Caco-2 (cell line): Measurements from ENCODE around the gene MAPK4. TPM values are rescaled to one million over a fixed set of nuclear protein-coding genes. Genes with fewer than 3 reads are reported as not detected.

Experiments used
- BruUV-seq: library from RNA; stranded (reverse); fragments of 400-500 nt; replicated peaks from 2 replicates; lab custom pipeline; 2021; lab: Mats Ljungman, UMichigan
- CTCF ChIA-PET: fragments of 300-600 bp; sonication (Branson Sonifier 250); formaldehyde crosslinking; loops from one replicate; lab custom pipeline; 2022; ENCODE audit warnings: antibody characterized with exemption; lab: Charles Lee
- POLR2A ChIA-PET: fragments of 300-600 bp; sonication (Branson Sonifier 250); formaldehyde crosslinking; loops from one replicate; lab custom pipeline; 2022; ENCODE audit warnings: antibody characterized with exemption; lab: Charles Lee
- DNase-seq, 2 experiments: peaks; one replicate each; pipeline versions ENCODE4 v3.0.0 to v3.0.0-alpha.2; 2020 to 2022
- H3K27me3 ChIP-seq: replicated peaks from 2 replicates; pipeline ENCODE4 v1.6.0; 2011; ENCODE audit warnings: low read length; ENCODE audit not compliant: control insufficient read depth, insufficient read depth
- H3K36me3 ChIP-seq: 2 replicates; pipeline ENCODE4 v1.5.1; 2011; ENCODE audit warnings: low read length; ENCODE audit not compliant: control insufficient read depth, insufficient read depth
- H3K4me1 ChIP-seq: fragments of 250-450 bp; sonication (Bioruptor Pico); 2 replicates; pipeline ENCODE4 v1.5.1; 2020; ENCODE audit warnings: mild to moderate bottlenecking
- H3K4me3 ChIP-seq: 2 replicates; pipeline ENCODE4 v1.5.1; 2011; ENCODE audit warnings: low read depth, mild to moderate bottlenecking, control low read depth, low read length
- H3K9me3 ChIP-seq: fragments of 250-450 bp; sonication (Bioruptor Pico); 2 replicates; pipeline ENCODE4 v1.5.1; 2020; ENCODE audit warnings: mild to moderate bottlenecking, moderate library complexity
- H3K27ac Mint-ChIP-seq: one replicate; pipeline ENCODE4 v1.8.0; 2022; ENCODE audit warnings: mixed read lengths; ENCODE audit not compliant: unreplicated experiment
- H3K27me3 Mint-ChIP-seq: one replicate; pipeline ENCODE4 v1.8.0; 2022; ENCODE audit warnings: mixed read lengths; ENCODE audit not compliant: insufficient read depth, unreplicated experiment
- H3K36me3 Mint-ChIP-seq: one replicate; pipeline ENCODE4 v1.8.0; 2022; ENCODE audit warnings: mild to moderate bottlenecking, mixed read lengths; ENCODE audit not compliant: insufficient read depth, unreplicated experiment
- H3K4me1 Mint-ChIP-seq: one replicate; pipeline ENCODE4 v1.8.0; 2022; ENCODE audit warnings: low read depth, mixed read lengths; ENCODE audit not compliant: unreplicated experiment
- H3K4me3 Mint-ChIP-seq: one replicate; pipeline ENCODE4 v1.8.0; 2022; ENCODE audit warnings: mild to moderate bottlenecking, moderate library complexity, mixed read lengths; ENCODE audit not compliant: unreplicated experiment
- H3K9me3 Mint-ChIP-seq: one replicate; pipeline ENCODE4 v1.8.0; 2022; ENCODE audit warnings: mixed read lengths; ENCODE audit not compliant: unreplicated experiment
- intact Hi-C: fragments of 100-400 bp; cut with micrococcal nuclease; formaldehyde crosslinking; loops from one replicate; pipeline ENCODE4 v1.10.0; 2022; ENCODE audit not compliant: unreplicated experiment
- total RNA-seq: library from RNA; stranded (reverse); gene quantifications from 2 replicates; pipeline ENCODE4 v1.2.3, GENCODE V29; 2022
- TF ChIP-seq, protein P1 (sequence below), 2 experiments: fragments of 200-600 bp in 1 of 2; IDR thresholded peaks; 1 replicate in 1 of 2; 2 replicates in 1 of 2; pipeline versions ENCODE4 v1.5.1 to v1.8.0; 2011 to 2022; ENCODE audit warnings: antibody characterized with exemption in 1 of 2, control low read depth in 1 of 2, inconsistent platforms in 1 of 2, low read depth in 1 of 2, low read length in 1 of 2, mild to moderate bottlenecking in 1 of 2, moderate library complexity in 1 of 2; ENCODE audit not compliant: insufficient read depth in 1 of 2, severe bottlenecking in 1 of 2, unreplicated experiment in 1 of 2

MAPK4 gene
- total RNA-seq, 1 experiment from 2014 or later: 0.88 TPM

GRCh38 chr18:50619861-50620275 is 60.0 kb downstream of the MAPK4 start:
- Histone ChIP-seq H3K9me3 (no peaks in the 10 kb centered on the region), H3K27me3 (no peaks in the 10 kb centered on the region), H3K4me3 (no peak overlapping the region), H3K4me1 (no peaks in the 10 kb centered on the region), H3K36me3 (no peaks in the 10 kb centered on the region)
- Mint-ChIP-seq H3K36me3 (no peaks in the 10 kb centered on the region), H3K4me1 (no peaks in the 10 kb centered on the region), H3K9me3 (no peaks in the 10 kb centered on the region), H3K27me3 (no peaks in the 10 kb centered on the region), H3K4me3 (no peak overlapping the region), H3K27ac (no peak overlapping the region)
- DNase-seq: no peak
- ChIA-PET CTCF (no interaction called here), POLR2A (no interaction called here)
- TF ChIP-seq, protein P1, sequence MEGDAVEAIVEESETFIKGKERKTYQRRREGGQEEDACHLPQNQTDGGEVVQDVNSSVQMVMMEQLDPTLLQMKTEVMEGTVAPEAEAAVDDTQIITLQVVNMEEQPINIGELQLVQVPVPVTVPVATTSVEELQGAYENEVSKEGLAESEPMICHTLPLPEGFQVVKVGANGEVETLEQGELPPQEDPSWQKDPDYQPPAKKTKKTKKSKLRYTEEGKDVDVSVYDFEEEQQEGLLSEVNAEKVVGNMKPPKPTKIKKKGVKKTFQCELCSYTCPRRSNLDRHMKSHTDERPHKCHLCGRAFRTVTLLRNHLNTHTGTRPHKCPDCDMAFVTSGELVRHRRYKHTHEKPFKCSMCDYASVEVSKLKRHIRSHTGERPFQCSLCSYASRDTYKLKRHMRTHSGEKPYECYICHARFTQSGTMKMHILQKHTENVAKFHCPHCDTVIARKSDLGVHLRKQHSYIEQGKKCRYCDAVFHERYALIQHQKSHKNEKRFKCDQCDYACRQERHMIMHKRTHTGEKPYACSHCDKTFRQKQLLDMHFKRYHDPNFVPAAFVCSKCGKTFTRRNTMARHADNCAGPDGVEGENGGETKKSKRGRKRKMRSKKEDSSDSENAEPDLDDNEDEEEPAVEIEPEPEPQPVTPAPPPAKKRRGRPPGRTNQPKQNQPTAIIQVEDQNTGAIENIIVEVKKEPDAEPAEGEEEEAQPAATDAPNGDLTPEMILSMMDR (IDR thresholded peaks at IDR 0.05; ENCODE audit: insufficient read depth in 1 of 2, low read depth in 1 of 2, low read length in 1 of 2, severe bottlenecking in 1 of 2, unreplicated experiment in 1 of 2): no peak
- no TSS peak for BruUV-seq
- intact Hi-C loops: no loop called here

DNA sequence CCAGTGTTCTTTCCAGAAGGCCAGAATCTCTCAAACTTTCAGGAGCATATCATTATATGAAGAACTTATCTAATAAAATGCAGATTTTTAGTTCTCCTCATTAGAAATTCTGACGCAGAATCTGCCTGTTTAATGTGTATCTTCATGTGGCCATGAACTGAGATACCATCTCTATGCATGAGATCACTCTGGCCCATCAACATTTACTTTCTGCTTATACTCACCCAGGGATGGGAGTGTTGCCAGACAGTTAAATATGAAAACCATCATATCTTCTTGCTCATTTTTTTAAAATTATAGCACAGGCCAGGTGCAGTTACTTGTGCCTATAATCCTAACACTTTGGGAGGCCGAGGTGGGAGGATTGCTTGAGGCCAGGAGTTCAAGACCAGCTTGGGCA is 60.4 kb downstream of the MAPK4 start:
- TF ChIP-seq, protein P1 (IDR thresholded peaks at IDR 0.05; ENCODE audit: insufficient read depth in 1 of 2, low read depth in 1 of 2, low read length in 1 of 2, severe bottlenecking in 1 of 2, unreplicated experiment in 1 of 2): no peak
- no peaks in the 10 kb centered on the region for H3K4me1 Mint-ChIP-seq
- no peaks in the 10 kb centered on the region for H3K9me3 Mint-ChIP-seq
- H3K27me3 ChIP-seq: no peaks in the 10 kb centered on the region
- intact Hi-C loops: no loop called here
- no peaks in the 10 kb centered on the region for H3K9me3 ChIP-seq
- H3K36me3 ChIP-seq: no peaks in the 10 kb centered on the region
- CTCF ChIA-PET: no interaction called here
- no peak overlapping the region for H3K27ac Mint-ChIP-seq
- H3K4me1 ChIP-seq: no peaks in the 10 kb centered on the region
- H3K4me3 Mint-ChIP-seq: no peak overlapping the region
- DNase-seq: no peak
- no TSS peak for BruUV-seq
- no peaks in the 10 kb centered on the region for H3K36me3 Mint-ChIP-seq
- no peaks in the 10 kb centered on the region for H3K27me3 Mint-ChIP-seq
- H3K4me3 ChIP-seq: no peak overlapping the region
- POLR2A ChIA-PET: no interaction called here

- Mint-ChIP-seq H3K27ac (no peak overlapping the region), H3K4me3 (no peak overlapping the region), H3K9me3 (no peaks in the 10 kb centered on the region), H3K27me3 (no peaks in the 10 kb centered on the region), H3K36me3 (no peaks in the 10 kb centered on the region), H3K4me1 (no peaks in the 10 kb centered on the region)
- intact Hi-C loops: no loop called here
- H3K4me3 ChIP-seq: no peak overlapping the region
- H3K27me3 ChIP-seq: no peaks in the 10 kb centered on the region
- DNase-seq: no peak
- ChIA-PET POLR2A (no interaction called here), CTCF (no interaction called here)
- H3K9me3 ChIP-seq: no peaks in the 10 kb centered on the region
- H3K36me3 ChIP-seq: no peaks in the 10 kb centered on the region
- H3K4me1 ChIP-seq: no peaks in the 10 kb centered on the region
- no TSS peak for BruUV-seq
- TF ChIP-seq, protein P1 (IDR thresholded peaks at IDR 0.05; ENCODE audit: insufficient read depth in 1 of 2, low read depth in 1 of 2, low read length in 1 of 2, severe bottlenecking in 1 of 2, unreplicated experiment in 1 of 2): no peak
These were observed 61.5 kb downstream of the MAPK4 start for GRCh38 chr18:50621366-50621765.
